Adrenal gland (tissue), 5 donors: Measurements from ENCODE around the gene PDE6B.

ENCODE experiments used
- CTCF ChIP-seq, 6 experiments: fragments of 450-650 bp in 4 of 6; fragments of 200-600 bp in 2 of 6; sonication (generic) in 1 of 6; IDR thresholded peaks; 1 replicate in 5 of 6; 2 replicates in 1 of 6; pipeline versions ENCODE4 v1.5.1 to v1.8.0; 2016 to 2021; ENCODE audit warnings: antibody characterized with exemption in 6 of 6, mild to moderate bottlenecking in 2 of 6, moderate library complexity in 1 of 6
- POLR2A ChIP-seq, 2 donors: fragments of 450-650 bp; IDR thresholded peaks; one replicate each; pipeline ENCODE4 v1.6.1; 2017; ENCODE audit warnings: antibody characterized with exemption in 2 of 2, mild to moderate bottlenecking in 2 of 2, moderate library complexity in 1 of 2
- donor health status: DM: no; HTN: no; CAD: no.

DNA sequence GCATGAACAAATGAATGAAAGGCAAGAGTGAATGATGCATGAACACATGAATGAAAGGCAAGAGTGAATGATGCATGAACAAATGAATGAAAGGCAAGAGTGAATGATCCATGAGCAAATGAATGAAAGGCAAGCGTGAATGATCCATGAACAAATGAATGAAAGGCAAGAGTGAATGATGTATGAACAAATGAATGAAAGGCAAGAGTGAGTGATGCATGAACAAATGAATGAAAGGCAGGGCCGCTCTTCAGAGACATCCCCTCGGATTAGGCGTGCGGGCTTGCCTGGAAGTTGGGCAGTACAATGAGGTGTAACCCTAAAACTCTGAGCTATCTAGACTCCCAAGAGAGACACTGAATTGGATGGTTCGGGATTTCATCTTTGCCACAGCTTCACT, 84.0 kb downstream of the PDE6B start:
- TF ChIP-seq CTCF (IDR thresholded peaks at IDR 0.05) (no peak), POLR2A (IDR thresholded peaks at IDR 0.05) (no peak)
